ENCODE measurements around the gene RECK.

DNA sequence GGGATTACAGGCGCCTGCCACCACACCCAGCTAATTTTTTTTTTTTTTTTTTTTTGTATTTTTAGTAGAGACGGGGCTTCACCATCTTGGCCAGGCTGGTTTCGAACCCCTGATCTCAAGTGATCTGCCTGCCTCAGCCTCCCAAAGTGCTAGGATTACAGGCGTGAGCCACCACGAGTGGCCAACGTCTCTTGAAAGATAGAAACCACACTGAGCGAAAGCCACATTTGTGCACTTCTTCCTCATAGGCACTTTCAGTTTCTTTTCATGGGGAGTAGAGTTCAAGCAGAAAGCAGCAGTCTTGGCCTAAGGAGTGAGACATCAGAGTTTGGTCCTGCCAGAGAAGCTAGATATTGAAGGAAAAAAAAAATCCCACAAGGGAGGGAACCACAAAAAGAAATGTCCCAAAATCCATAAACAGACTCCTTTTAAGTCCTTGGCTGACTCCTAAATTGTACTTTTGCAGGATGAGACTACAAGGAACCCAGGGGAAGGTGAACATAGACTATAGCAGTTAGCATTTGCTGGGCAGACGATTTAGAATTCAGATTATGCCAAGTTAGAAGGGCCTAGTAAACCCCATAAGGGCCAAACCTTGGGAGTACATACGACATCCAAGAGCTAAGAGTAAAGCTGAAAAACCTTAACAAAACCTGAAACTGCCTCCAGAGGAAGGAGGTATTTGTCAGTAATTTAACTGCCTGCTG is 55.9 kb downstream of the RECK start:
- no peak for TF ChIP-seq POLR2A (IDR thresholded peaks at IDR 0.05)
- no peak for TF ChIP-seq CTCF (IDR thresholded peaks at IDR 0.05)
